ENCODE results near the gene TAF1C.

- TF ChIP-seq CREB1 (IDR thresholded peaks at IDR 0.05) = no peak
- no peak for TF ChIP-seq POLR2A (IDR thresholded peaks at IDR 0.05; ENCODE audit: control extremely low read depth in 1 of 2, low read depth in 2 of 2, low read length in 2 of 2)
- no peak for TF ChIP-seq CHD2 (IDR thresholded peaks at IDR 0.05; ENCODE audit: low read length)
- no peak for TF ChIP-seq EGR1 (IDR thresholded peaks at IDR 0.05; ENCODE audit: borderline replicate concordance, low read depth, low read length)
- no peak for TF ChIP-seq ATF3 (IDR thresholded peaks at IDR 0.05; ENCODE audit: insufficient read depth, low read depth, low read length)
- TF ChIP-seq CHD1 (IDR thresholded peaks at IDR 0.05; ENCODE audit: low read depth, low read length) = no peak
- no peak for TF ChIP-seq MAX (IDR thresholded peaks at IDR 0.05)
- TF ChIP-seq CTCF (IDR thresholded peaks at IDR 0.05; ENCODE audit: control extremely low read depth in 1 of 3, insufficient read depth in 1 of 3, low read depth in 1 of 3, low read length in 3 of 3) = no peak
- no peak for TF ChIP-seq SP2 (IDR thresholded peaks at IDR 0.05; ENCODE audit: low read length)
- no peak for TF ChIP-seq YY1 (IDR thresholded peaks at IDR 0.05; ENCODE audit: low read depth, low read length)
Observed at GRCh38 chr16:84138500-84138823, 48.4 kb downstream of the TAF1C start.
